Astrocyte of the spinal cord (primary cell): ENCODE results near the gene NHSL2.

Experiments used
- DNase-seq: peaks from one replicate; pipeline ENCODE4 v3.0.0; 2011; ENCODE audit warnings: low read depth, low spot score
- H3K4me3 ChIP-seq: 2 replicates; pipeline ENCODE4 v1.5.1; 2011; ENCODE audit warnings: low read depth, mild to moderate bottlenecking, low read length, moderate library complexity
- CTCF ChIP-seq: IDR thresholded peaks from 2 replicates; pipeline ENCODE4 v1.5.1; 2012; ENCODE audit warnings: low read depth, mild to moderate bottlenecking, low read length, inconsistent platforms
- in situ Hi-C: cut with HindIII; loops from 2 replicates; pipeline ENCODE4 v1.10.0; 2017; ENCODE audit warnings: low sequenced_read_pairs

NHSL2 gene

DNA sequence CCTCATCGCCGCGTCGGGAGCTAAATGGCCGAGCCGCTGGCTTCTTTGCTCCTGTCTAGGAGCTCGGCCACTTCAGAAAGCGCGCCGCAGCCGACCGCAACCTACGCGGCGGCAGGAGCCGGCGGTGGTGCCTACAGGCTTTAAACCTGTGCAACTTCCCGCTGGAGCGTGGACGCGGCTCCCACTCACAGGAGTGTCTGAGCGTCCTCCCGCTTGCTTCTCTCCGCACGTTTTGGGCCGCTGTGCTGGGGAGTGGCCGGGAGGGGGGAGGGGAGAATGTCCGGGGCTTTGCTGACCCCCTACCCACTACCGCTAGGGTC lies 1.0 kb downstream of the NHSL2 start:
- in situ Hi-C loops, result no loop called here
- no peak for DNase-seq
- peak overlapping the region; percentile 35 for H3K4me3 ChIP-seq
- no peak for TF ChIP-seq CTCF

DNA sequence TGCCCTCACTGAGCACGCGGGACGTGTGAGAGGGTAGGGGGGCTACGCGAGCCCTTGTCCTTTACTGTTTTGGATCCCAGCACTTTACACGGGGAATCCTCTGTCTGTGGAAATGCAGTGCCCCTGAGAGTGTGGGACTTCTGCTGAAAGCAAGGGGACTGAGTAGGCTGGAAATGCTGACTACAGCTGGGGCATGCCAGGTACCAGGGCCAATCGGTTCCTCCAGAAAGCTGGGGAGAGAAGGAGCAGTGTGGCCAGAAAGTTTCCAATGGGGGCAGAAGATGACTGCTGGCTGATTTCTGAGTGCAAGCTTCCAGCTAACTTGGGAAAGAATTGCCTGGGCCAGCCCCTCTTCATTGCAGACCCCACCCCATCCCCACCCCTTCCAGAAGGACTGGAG lies 1.5 kb downstream of the NHSL2 start:
- in situ Hi-C loops, result no loop called here
- no peak for TF ChIP-seq CTCF
- DNase-seq, result no peak
- no peak overlapping the region for H3K4me3 ChIP-seq

GRCh38 chrX:71913156-71913950 lies 2.7 kb downstream of the NHSL2 start:
- no peak overlapping the region for H3K4me3 ChIP-seq
- no peak for DNase-seq
- TF ChIP-seq CTCF, result no peak
- in situ Hi-C loops, result no loop called here

- in situ Hi-C loops, result no loop called here
- TF ChIP-seq CTCF, result no peak
- H3K4me3 ChIP-seq, result no peak overlapping the region
- no peak for DNase-seq
Observed at GRCh38 chrX:71917621-71918343, 7.1 kb downstream of the NHSL2 start.

GRCh38 chrX:71919431-71919830 lies 8.8 kb downstream of the NHSL2 start:
- no peak overlapping the region for H3K4me3 ChIP-seq
- no peak for TF ChIP-seq CTCF
- no peak for DNase-seq
- in situ Hi-C loops, result no loop called here

DNA sequence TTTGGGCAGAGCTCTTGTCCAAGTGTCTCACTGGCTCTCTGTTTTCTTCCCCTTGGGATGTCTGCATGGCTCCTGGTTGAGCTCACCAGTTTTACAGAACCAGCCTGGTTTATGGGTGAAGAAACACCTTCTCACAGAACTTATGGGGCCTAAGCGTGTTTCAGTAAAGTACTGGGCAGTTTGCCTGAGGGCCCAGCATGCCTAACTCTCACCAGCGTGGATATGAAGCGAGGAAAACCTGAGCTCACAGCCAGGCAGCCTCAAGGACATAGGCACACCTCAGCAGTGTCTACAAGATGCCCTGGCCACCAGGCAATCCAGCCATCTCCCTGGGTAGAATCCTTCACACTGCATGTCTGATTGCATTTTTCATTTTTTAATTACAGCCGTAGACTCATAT lies 9.2 kb downstream of the NHSL2 start:
- DNase-seq, result no peak
- H3K4me3 ChIP-seq, result no peak overlapping the region
- no peak for TF ChIP-seq CTCF
- in situ Hi-C loops, result no loop called here
